SK-N-SH treated with all-trans-retinoic acid at 6 μM for 48 hours (cell line): ENCODE measurements around the gene HPS4.

Experiments used
- BACH2 ChIP-seq: fragments of 250-450 bp; sonication (Bioruptor Pico); IDR thresholded peaks from 2 replicates; pipeline ENCODE4 v1.9.0; 2021; ENCODE audit warnings: mild to moderate bottlenecking, borderline replicate concordance
- CREB5 ChIP-seq: fragments of 250-450 bp; sonication (Bioruptor Pico); IDR thresholded peaks from 2 replicates; pipeline ENCODE4 v1.5.1; 2020; ENCODE audit warnings: low read depth, mild to moderate bottlenecking, moderate library complexity

GRCh38 chr22:26463688-26464087 is 19.9 kb downstream of the HPS4 start:
- no peak for TF ChIP-seq CREB5 (CRISPR knock-in tag)
- TF ChIP-seq BACH2 (CRISPR knock-in tag), result no peak
